Mesenchymal stem cell (in vitro differentiated cells and primary cell): Measurements from ENCODE around the gene AJAP1.

ENCODE experiments used
- DNase-seq: peaks from one replicate; pipeline ENCODE4 v3.0.0-alpha.2; 2013
- H2AFZ ChIP-seq: one replicate; pipeline ENCODE4 v1.6.1; 2013; ENCODE audit warnings: low read depth, mild to moderate bottlenecking, control low read depth, inconsistent platforms, low read length, moderate library complexity
- H2AK5ac ChIP-seq: 2 replicates; pipeline ENCODE4 v1.6.1; 2013; ENCODE audit warnings: low read length, moderate library complexity, mild to moderate bottlenecking, inconsistent platforms; ENCODE audit not compliant: severe bottlenecking
- H2BK120ac ChIP-seq: one replicate; pipeline ENCODE4 v1.6.1; 2013; ENCODE audit warnings: low read depth, mild to moderate bottlenecking, inconsistent platforms, low read length, moderate library complexity
- H2BK12ac ChIP-seq, 2 experiments: one replicate each; pipeline ENCODE4 v1.6.1; 2013; ENCODE audit warnings: inconsistent platforms in 2 of 2, low read length in 2 of 2, mild to moderate bottlenecking in 2 of 2, moderate library complexity in 2 of 2, control low read depth in 1 of 2
- H2BK15ac ChIP-seq: one replicate; pipeline ENCODE4 v1.6.1; 2013; ENCODE audit warnings: mild to moderate bottlenecking, low read depth, inconsistent platforms; ENCODE audit not compliant: poor library complexity, severe bottlenecking
- H2BK5ac ChIP-seq: 2 replicates; pipeline ENCODE4 v1.6.1; 2013; ENCODE audit warnings: low read depth, mild to moderate bottlenecking, low read length, control low read depth, inconsistent platforms; ENCODE audit not compliant: poor library complexity, severe bottlenecking
- H3K14ac ChIP-seq, 2 experiments: one replicate each; pipeline ENCODE4 v1.6.1; 2013; ENCODE audit warnings: inconsistent platforms in 2 of 2, low read length in 2 of 2, control low read depth in 1 of 2, mild to moderate bottlenecking in 1 of 2, moderate library complexity in 1 of 2
- H3K18ac ChIP-seq, 2 experiments: one replicate each; pipeline ENCODE4 v1.6.1; 2013; ENCODE audit warnings: inconsistent platforms in 2 of 2, low read length in 2 of 2, control low read depth in 1 of 2, low read depth in 1 of 2, mild to moderate bottlenecking in 1 of 2
- H3K23ac ChIP-seq, 2 experiments: one replicate each; pipeline ENCODE4 v1.6.1; 2013; ENCODE audit warnings: inconsistent platforms in 2 of 2, low read length in 2 of 2, mild to moderate bottlenecking in 2 of 2, moderate library complexity in 2 of 2, control low read depth in 1 of 2
- H3K27ac ChIP-seq: 2 replicates; pipeline ENCODE4 v1.5.1; 2013; ENCODE audit warnings: mild to moderate bottlenecking, moderate library complexity, low read length, control low read depth, inconsistent platforms; ENCODE audit not compliant: poor library complexity, severe bottlenecking
- H3K27me3 ChIP-seq, 2 experiments: 2 replicates each; pipeline versions ENCODE4 v1.6.1 to v1.7.0; 2013; ENCODE audit warnings: low read length in 2 of 2, mild to moderate bottlenecking in 2 of 2, moderate library complexity in 2 of 2, control low read depth in 1 of 2, inconsistent platforms in 1 of 2; ENCODE audit not compliant: control insufficient read depth in 1 of 2, insufficient read depth in 1 of 2
- H3K36me3 ChIP-seq, 2 experiments: 2 replicates each; pipeline versions ENCODE4 v1.6.1 to v1.7.0; 2013; ENCODE audit warnings: low read length in 2 of 2, control low read depth in 1 of 2, inconsistent platforms in 1 of 2, low read depth in 1 of 2, mild to moderate bottlenecking in 1 of 2; ENCODE audit not compliant: insufficient read depth in 2 of 2, control insufficient read depth in 1 of 2
- H3K4ac ChIP-seq, 2 experiments: one replicate each; pipeline ENCODE4 v1.6.1; 2013; ENCODE audit warnings: inconsistent platforms in 2 of 2, low read length in 2 of 2, mild to moderate bottlenecking in 2 of 2, moderate library complexity in 2 of 2, control low read depth in 1 of 2, low read depth in 1 of 2
- H3K4me1 ChIP-seq: 2 replicates; pipeline ENCODE4 v1.6.1; 2013; ENCODE audit warnings: low read depth, low read length, control low read depth; ENCODE audit not compliant: control insufficient read depth, insufficient read depth
- H3K4me2 ChIP-seq: 2 replicates; pipeline ENCODE4 v1.6.1; 2013; ENCODE audit warnings: low read length, mild to moderate bottlenecking, inconsistent platforms; ENCODE audit not compliant: poor library complexity, severe bottlenecking
- H3K4me3 ChIP-seq, 2 experiments: 2 replicates each; pipeline versions ENCODE4 v1.5.1 to v1.7.0; 2013; ENCODE audit warnings: low read length in 2 of 2, mild to moderate bottlenecking in 2 of 2, control low read depth in 1 of 2, low read depth in 1 of 2; ENCODE audit not compliant: insufficient read depth in 1 of 2
- H3K79me1 ChIP-seq: replicated peaks from 2 replicates; pipeline ENCODE4 v1.6.1; 2013; ENCODE audit warnings: mild to moderate bottlenecking, control low read depth, low read length, inconsistent platforms; ENCODE audit not compliant: poor library complexity, severe bottlenecking
- H3K9ac ChIP-seq: 2 replicates; pipeline ENCODE4 v1.7.0; 2013; ENCODE audit warnings: mild to moderate bottlenecking, low read length, moderate library complexity
- H3K9me3 ChIP-seq: 2 replicates; pipeline ENCODE4 v1.7.0; 2013; ENCODE audit warnings: mild to moderate bottlenecking, low read length; ENCODE audit not compliant: control insufficient read depth
- H4K8ac ChIP-seq: one replicate; pipeline ENCODE4 v1.6.1; 2013; ENCODE audit warnings: inconsistent platforms, mild to moderate bottlenecking, low read length, moderate library complexity
- H4K91ac ChIP-seq: one replicate; pipeline ENCODE4 v1.6.1; 2013; ENCODE audit warnings: mild to moderate bottlenecking, low read length, inconsistent platforms
- WGBS: methylation state at CpG from one replicate; pipeline ENCODE4 v1.1.7; 2013; ENCODE audit warnings: mixed read lengths; 5-methylcytosine and 5-hydroxymethylcytosine counted together

Gene AJAP1

DNA sequence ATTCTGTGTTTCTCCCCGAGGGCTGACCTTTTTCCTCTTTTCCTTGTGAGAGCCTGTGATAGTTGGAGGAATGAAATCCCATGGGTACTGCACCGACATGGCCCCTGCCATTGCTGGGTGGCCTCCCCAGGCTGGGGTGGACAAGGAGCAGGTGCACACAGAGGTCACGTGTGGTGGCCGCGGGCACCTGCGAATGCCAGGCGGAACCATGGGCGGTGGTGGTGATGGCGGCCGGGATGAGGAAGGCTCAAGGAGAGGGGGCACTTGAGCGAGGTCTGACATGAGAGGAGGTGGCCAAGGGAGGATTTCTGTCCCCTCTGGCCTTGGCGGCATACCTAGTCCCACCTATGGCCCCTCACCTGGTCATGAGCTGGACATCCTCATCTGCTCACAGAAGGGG lies 69.6 kb downstream of the AJAP1 start:
- H4K8ac ChIP-seq, result no peak overlapping the region
- no peak overlapping the region for H3K23ac ChIP-seq
- H3K27ac ChIP-seq, result no peak overlapping the region
- no peak overlapping the region for H2BK5ac ChIP-seq
- H3K4me1 ChIP-seq, result no peaks in the 10 kb centered on the region
- no peaks in the 10 kb centered on the region for H3K9me3 ChIP-seq
- H3K4me2 ChIP-seq, result no peak overlapping the region
- no peaks in the 10 kb centered on the region for H3K36me3 ChIP-seq
- H3K18ac ChIP-seq, result no peak overlapping the region
- 93% methylated on average over 12 of the region's 12 CpGs for WGBS
- no peak overlapping the region for H2BK15ac ChIP-seq
- H3K4ac ChIP-seq, result no peak overlapping the region
- no peak for DNase-seq
- no peaks in the 10 kb centered on the region for H3K79me1 ChIP-seq
- no peak overlapping the region for H3K9ac ChIP-seq
- no peak overlapping the region for H2BK120ac ChIP-seq
- no peaks in the 10 kb centered on the region for H3K27me3 ChIP-seq
- H2AFZ ChIP-seq, result no peak overlapping the region
- H3K14ac ChIP-seq, result no peak overlapping the region
- H2AK5ac ChIP-seq, result no peak overlapping the region
- H3K4me3 ChIP-seq, result no peak overlapping the region
- no peak overlapping the region for H2BK12ac ChIP-seq
- H4K91ac ChIP-seq, result no peak overlapping the region

- Histone ChIP-seq H3K9me3 (no peaks in the 10 kb centered on the region), H2AFZ (no peak overlapping the region), H3K27ac (no peak overlapping the region), H3K79me1 (no peaks in the 10 kb centered on the region), H2AK5ac (no peak overlapping the region), H3K14ac (no peak overlapping the region), H3K36me3 (no peaks in the 10 kb centered on the region), H2BK120ac (no peak overlapping the region), H4K91ac (no peak overlapping the region), H3K18ac (no peak overlapping the region), H3K4me3 (no peak overlapping the region), H4K8ac (no peak overlapping the region), H2BK15ac (no peak overlapping the region), H3K27me3 (no peaks in the 10 kb centered on the region), H2BK5ac (no peak overlapping the region), H3K4me2 (no peak overlapping the region), H3K23ac (no peak overlapping the region), H2BK12ac (no peak overlapping the region), H3K9ac (no peak overlapping the region), H3K4ac (no peak overlapping the region), H3K4me1 (no peaks in the 10 kb centered on the region)
- DNase-seq, result no peak
- 83% methylated on average over 8 of the region's 8 CpGs for WGBS
Measured at GRCh38 chr1:4724695-4725250, 70.4 kb downstream of the AJAP1 start.

- Histone ChIP-seq H4K8ac (no peak overlapping the region), H2BK120ac (no peak overlapping the region), H3K9ac (no peak overlapping the region), H2AK5ac (no peak overlapping the region), H3K4me2 (no peak overlapping the region), H3K79me1 (no peaks in the 10 kb centered on the region), H3K4me1 (no peaks in the 10 kb centered on the region), H2BK15ac (no peak overlapping the region), H3K14ac (no peak overlapping the region), H2AFZ (no peak overlapping the region), H3K4ac (no peak overlapping the region), H3K9me3 (no peaks in the 10 kb centered on the region), H3K18ac (no peak overlapping the region), H3K27me3 (no peaks in the 10 kb centered on the region), H3K23ac (no peak overlapping the region), H2BK5ac (no peak overlapping the region), H4K91ac (no peak overlapping the region), H3K36me3 (no peaks in the 10 kb centered on the region), H3K4me3 (no peak overlapping the region), H2BK12ac (no peak overlapping the region), H3K27ac (no peak overlapping the region)
- WGBS, result 78% methylated on average over 12 of the region's 12 CpGs
- DNase-seq, result no peak
Measured at GRCh38 chr1:4725416-4725815, 71.0 kb downstream of the AJAP1 start.

- Histone ChIP-seq H2AFZ (no peak overlapping the region), H4K91ac (no peak overlapping the region), H3K36me3 (no peaks in the 10 kb centered on the region)
Measured at GRCh38 chr1:4726620-4727341, 72.4 kb downstream of the AJAP1 start.

More at GRCh38 chr1:4726620-4727341, 72.4 kb downstream of the AJAP1 start:
- Histone ChIP-seq H3K23ac (no peak overlapping the region), H3K4ac (no peak overlapping the region), H3K4me3 (no peak overlapping the region), H3K4me1 (no peaks in the 10 kb centered on the region), H3K27me3 (no peaks in the 10 kb centered on the region), H3K79me1 (no peaks in the 10 kb centered on the region), H2BK15ac (no peak overlapping the region), H3K27ac (no peak overlapping the region), H2BK120ac (no peak overlapping the region), H3K4me2 (no peak overlapping the region), H2AK5ac (no peak overlapping the region), H3K9ac (no peak overlapping the region), H3K18ac (no peak overlapping the region), H2BK5ac (no peak overlapping the region), H4K8ac (no peak overlapping the region), H3K14ac (no peak overlapping the region), H3K9me3 (no peaks in the 10 kb centered on the region), H2BK12ac (no peak overlapping the region)
- 58% methylated on average over 26 of the region's 26 CpGs for WGBS
- no peak for DNase-seq
